Endothelial cell of umbilical vein (primary cell): ENCODE measurements around the gene CLTC. TPM values are rescaled to one million over a fixed set of nuclear protein-coding genes. Genes with fewer than 3 reads are reported as not detected.

Experiments used
- BruUV-seq: library from RNA; stranded (reverse); fragments of 400-500 nt; replicated peaks from 2 replicates; lab custom pipeline; 2021; lab: Mats Ljungman, UMichigan
- CTCF ChIA-PET: fragments of 300-600, 350-600 bp; sonication (Branson Sonifier 250); formaldehyde crosslinking; loops from one replicate; lab custom pipeline; 2021; ENCODE audit warnings: antibody characterized with exemption, inconsistent platforms; lab: Charles Lee
- POLR2A ChIA-PET: fragments of 300-600, 350-600 bp; sonication (Branson Sonifier 250); formaldehyde crosslinking; loops from one replicate; lab custom pipeline; 2021; ENCODE audit warnings: antibody characterized with exemption, inconsistent platforms; lab: Charles Lee
- DNase-seq: peaks from one replicate; pipeline ENCODE4 v3.0.0-alpha.2; 2011; ENCODE audit warnings: low read depth, low spot score
- FAIRE-seq: peaks from 2 replicates; lab custom pipeline; 2011; peaks lifted over from hg19 to GRCh38; lab: Jason Lieb, UNC
- H2AFZ ChIP-seq: 2 replicates; pipeline ENCODE4 v1.6.0; 2012; ENCODE audit warnings: low read depth, low read length, control low read depth, inconsistent platforms
- H3K27ac ChIP-seq: 2 replicates; pipeline ENCODE4 v1.5.1; 2011; ENCODE audit warnings: low read depth, mild to moderate bottlenecking, control low read depth, low read length, moderate library complexity; ENCODE audit not compliant: insufficient read depth
- H3K27me3 ChIP-seq, 2 experiments: 2 replicates each; pipeline versions ENCODE4 v1.6.0 to v1.6.1; 2011; ENCODE audit warnings: low read length in 2 of 2, mixed read lengths in 1 of 2; ENCODE audit not compliant: control insufficient read depth in 2 of 2, insufficient read depth in 2 of 2
- H3K36me3 ChIP-seq, 2 experiments: 2 replicates in 1 of 2; 3 replicates in 1 of 2; pipeline ENCODE4 v1.5.1; 2011; ENCODE audit warnings: low read length in 2 of 2, mild to moderate bottlenecking in 1 of 2, moderate library complexity in 1 of 2; ENCODE audit not compliant: control insufficient read depth in 2 of 2, insufficient read depth in 2 of 2; ENCODE audit errors: extremely low read depth in 1 of 2
- H3K4me1 ChIP-seq: 3 replicates; pipeline ENCODE4 v1.5.1; 2011; ENCODE audit warnings: mild to moderate bottlenecking, low read length; ENCODE audit not compliant: control insufficient read depth, insufficient read depth; ENCODE audit errors: extremely low read depth
- H3K4me2 ChIP-seq: 2 replicates; pipeline ENCODE4 v1.6.1; 2011; ENCODE audit warnings: low read length, control low read depth, mixed read lengths; ENCODE audit not compliant: insufficient read depth
- H3K4me3 ChIP-seq, 3 experiments: fragments of 200-600 bp in 1 of 3; sonication (generic), shearing (Covaris generic) in 1 of 3; replicated peaks in 1 of 3; 2 replicates each; pipeline ENCODE4 v1.5.1; 2011 to 2016; ENCODE audit warnings: control low read depth in 3 of 3, low read length in 3 of 3, mild to moderate bottlenecking in 2 of 3, inconsistent platforms in 1 of 3, low read depth in 1 of 3, moderate library complexity in 1 of 3; ENCODE audit not compliant: insufficient read depth in 1 of 3
- H3K79me2 ChIP-seq: 2 replicates; pipeline ENCODE4 v1.6.0; 2012; ENCODE audit warnings: low read length, inconsistent platforms; ENCODE audit not compliant: control insufficient read depth, insufficient read depth
- H3K9ac ChIP-seq: replicated peaks from 2 replicates; pipeline ENCODE3; 2011; ENCODE audit warnings: low read length, control low read depth; ENCODE audit not compliant: insufficient read depth; ENCODE audit errors: extremely low read depth
- H3K9me1 ChIP-seq: replicated peaks from 3 replicates; pipeline ENCODE4 v1.6.0; 2011; ENCODE audit warnings: mild to moderate bottlenecking, low read length; ENCODE audit not compliant: control insufficient read depth, insufficient read depth; ENCODE audit errors: extremely low read depth
- H3K9me3 ChIP-seq: replicated peaks from 2 replicates; pipeline ENCODE4 v1.5.1; 2012; ENCODE audit warnings: low read length, inconsistent platforms; ENCODE audit not compliant: control insufficient read depth, insufficient read depth
- H4K20me1 ChIP-seq: replicated peaks from 2 replicates; pipeline ENCODE3; 2011; ENCODE audit warnings: mild to moderate bottlenecking, low read length; ENCODE audit not compliant: control insufficient read depth, insufficient read depth; ENCODE audit errors: extremely low read depth
- CTCF ChIP-seq, 2 donors: IDR thresholded peaks; 1 replicate in 1 of 2; 2 replicates in 1 of 2; pipeline ENCODE4 v1.5.1; 2011; ENCODE audit warnings: low read length in 2 of 2, mild to moderate bottlenecking in 2 of 2, moderate library complexity in 2 of 2, control low read depth in 1 of 2, inconsistent platforms in 1 of 2, low read depth in 1 of 2; ENCODE audit not compliant: insufficient read depth in 1 of 2; ENCODE audit errors: extremely low read depth in 1 of 2
- EZH2 ChIP-seq: IDR thresholded peaks from 2 replicates; pipeline ENCODE4 v1.6.1; 2012; ENCODE audit warnings: borderline replicate concordance, low read depth, mild to moderate bottlenecking, moderate library complexity, low read length, inconsistent platforms; ENCODE audit not compliant: severe bottlenecking
- FOS ChIP-seq: IDR thresholded peaks from 2 replicates; pipeline ENCODE4 v1.6.1; 2011; ENCODE audit warnings: mild to moderate bottlenecking, low read length, moderate library complexity, borderline replicate concordance; ENCODE audit not compliant: insufficient read depth
- GATA2 ChIP-seq: IDR thresholded peaks from 2 replicates; pipeline ENCODE4 v1.7.0; 2011; ENCODE audit warnings: low read depth, mild to moderate bottlenecking, moderate library complexity, mixed read lengths, low read length; ENCODE audit not compliant: insufficient read length, insufficient read depth
- JUN ChIP-seq: IDR thresholded peaks from 2 replicates; pipeline ENCODE4 v1.6.1; 2011; ENCODE audit warnings: borderline replicate concordance, low read depth; ENCODE audit not compliant: insufficient read length, insufficient read depth
- MAX ChIP-seq: IDR thresholded peaks from 2 replicates; pipeline ENCODE4 v1.6.1; 2011; ENCODE audit not compliant: insufficient read depth, insufficient read length
- MYC ChIP-seq: IDR thresholded peaks from one replicate; pipeline ENCODE4 v1.6.1; 2011; ENCODE audit warnings: mild to moderate bottlenecking, low read depth, low read length
- POLR2A ChIP-seq: IDR thresholded peaks from 2 replicates; pipeline ENCODE4 v1.6.1; 2012; ENCODE audit warnings: low read depth, mild to moderate bottlenecking, control low read depth, low read length
- POLR2AphosphoS5 ChIP-seq: IDR thresholded peaks from 2 replicates; pipeline ENCODE4 v1.6.1; 2012; ENCODE audit warnings: low read depth, mild to moderate bottlenecking, control low read depth, low read length, moderate library complexity; ENCODE audit not compliant: insufficient read depth
- dilution Hi-C: fragments of 300-500 bp; cut with MboI; formaldehyde crosslinking; loops from one replicate; pipeline ENCODE4 v1.15.0; 2019; ENCODE audit warnings: low sequenced_read_pairs; ENCODE audit not compliant: extremely low pct_ligation_motif_present
- intact Hi-C: fragments of 100-400 bp; cut with micrococcal nuclease; formaldehyde crosslinking; loops from one replicate; pipeline ENCODE4 v1.10.0; 2022
- polyA plus RNA-seq, 4 experiments: library from polyadenylated mRNA; depleted of rRNA in 3 of 4; stranded (reverse) in 3 of 4; unstranded in 1 of 4; fragments of >200 nt; gene quantifications; 2 replicates each; pipeline versions ENCODE4 v1.2.1 to v1.2.3, GENCODE V29; 2011 to 2012; ENCODE audit warnings: missing spikeins in 1 of 4
- total RNA-seq: library from RNA; stranded (reverse); gene quantifications from 2 replicates; pipeline ENCODE4 v1.2.3, GENCODE V29; 2021

The CLTC gene
- total and polyA plus RNA-seq, 2 donors (not counting 3 experiments of a cell fraction or from before 2014, with no cell fraction given), result 164 to 326 TPM

- Histone ChIP-seq H3K36me3 (peaks cover 19 to 49% of the 10 kb centered on the region in 2 experiments), H3K79me2 (peaks cover 44% of the 10 kb centered on the region), H4K20me1 (peaks cover 2% of the 10 kb centered on the region), H3K27ac (no peak overlapping the region), H3K9me3 (no peaks in the 10 kb centered on the region), H3K9me1 (no peaks in the 10 kb centered on the region), H3K4me2 (no peak overlapping the region), H3K27me3 (no peaks in the 10 kb centered on the region), H3K4me1 (peaks cover 16% of the 10 kb centered on the region), H2AFZ (no peak overlapping the region), H3K9ac (no peak overlapping the region), H3K4me3 (no peak overlapping the region)
- FAIRE-seq (no peak), DNase-seq (no peak)
- TF ChIP-seq GATA2, result no peak
- TF ChIP-seq CTCF (IDR thresholded peaks at IDR 0.05; ENCODE audit: extremely low read depth in 1 of 2, insufficient read depth in 1 of 2, low read depth in 1 of 2, low read length in 2 of 2), result no peak
- no peak for TF ChIP-seq POLR2A
- no peak for TF ChIP-seq FOS
- TF ChIP-seq MAX, result no peak
- TF ChIP-seq EZH2, result no peak
- no peak for TF ChIP-seq MYC
- no peak for TF ChIP-seq POLR2AphosphoS5
- TF ChIP-seq JUN, result no peak
- CTCF ChIA-PET, result interaction anchor here (1.2 to 1.6 kb wide), 2 partner anchors 8 to 184 kb away, joined by 3 to 6 read pairs; no protein-coding TSS in a partner anchor
- dilution Hi-C loops, result no loop called here
- no TSS peak for BruUV-seq
- intact Hi-C loops, result no loop called here
- POLR2A ChIA-PET, result no interaction called here
Measured at GRCh38 chr17:59675231-59675630, 55.5 kb downstream of the CLTC start.
